ENCODE data around the gene FNDC7. TPM values are rescaled to one million over a fixed set of nuclear protein-coding genes. Genes with fewer than 3 reads are reported as not detected.

FNDC7 gene
- total RNA-seq, 1 donor from 2014 or later: 0.37 TPM

- no peak overlapping the region for H3K4me2 ChIP-seq
- no peak overlapping the region for H3K27ac ChIP-seq
- no peak for DNase-seq (ENCODE audit: low spot score)
- no peaks in the 10 kb centered on the region for H3K27me3 ChIP-seq
- TF ChIP-seq EZH2 (IDR thresholded peaks at IDR 0.05): no peak
- no peak for TF ChIP-seq EZH2phosphoT487 (IDR thresholded peaks at IDR 0.05)
- TF ChIP-seq CTCF (IDR thresholded peaks at IDR 0.05): no peak
- no peaks in the 10 kb centered on the region for H4K20me1 ChIP-seq (ENCODE audit: low read depth)
- H2AFZ ChIP-seq (replicated peaks): no peak overlapping the region
- peaks cover 10% of the 10 kb centered on the region for H3K36me3 Mint-ChIP-seq
- H3K4me1 Mint-ChIP-seq: no peaks in the 10 kb centered on the region
- H3K9me3 ChIP-seq (ENCODE audit: low read depth): no peaks in the 10 kb centered on the region
- no peaks in the 10 kb centered on the region for H3K9me3 Mint-ChIP-seq
- H3K27me3 Mint-ChIP-seq (ENCODE audit: insufficient read depth, low read depth): no peaks in the 10 kb centered on the region
- no peak overlapping the region for H3K4me3 ChIP-seq
- peaks cover 24% of the 10 kb centered on the region for H3K36me3 ChIP-seq
- no peak overlapping the region for H3K4me3 Mint-ChIP-seq
- no peaks in the 10 kb centered on the region for H3K79me2 ChIP-seq (ENCODE audit: low read depth)
- no peaks in the 10 kb centered on the region for H3F3A ChIP-seq (ENCODE audit: low read depth)
- H3K9ac ChIP-seq: no peak overlapping the region
- H3K27ac Mint-ChIP-seq: no peak overlapping the region
- H3K4me1 ChIP-seq: no peaks in the 10 kb centered on the region
Observed at GRCh38 chr1:108758796-108759195, 46.1 kb downstream of the FNDC7 start.

GRCh38 chr1:108767115-108767514, 54.4 kb downstream of the FNDC7 start:
- no peaks in the 10 kb centered on the region for H3K36me3 ChIP-seq
- Mint-ChIP-seq H3K4me3 (no peak overlapping the region), H3K9me3 (no peaks in the 10 kb centered on the region), H3K27ac (no peak overlapping the region), H3K27me3 (ENCODE audit: insufficient read depth, low read depth) (no peaks in the 10 kb centered on the region), H3K36me3 (peaks cover 17% of the 10 kb centered on the region), H3K4me1 (no peaks in the 10 kb centered on the region)
- H3K4me3 ChIP-seq: no peak overlapping the region
- H4K20me1 ChIP-seq (ENCODE audit: low read depth): no peaks in the 10 kb centered on the region
- TF ChIP-seq EZH2 (IDR thresholded peaks at IDR 0.05): no peak
- no peak for TF ChIP-seq EZH2phosphoT487 (IDR thresholded peaks at IDR 0.05)
- no peak for TF ChIP-seq CTCF (IDR thresholded peaks at IDR 0.05)
- H2AFZ ChIP-seq (replicated peaks): no peak overlapping the region
- H3K27ac ChIP-seq: no peak overlapping the region
- peaks cover 12% of the 10 kb centered on the region for H3F3A ChIP-seq (ENCODE audit: low read depth)
- DNase-seq (ENCODE audit: low spot score): no peak
- H3K4me1 ChIP-seq: peaks cover 5% of the 10 kb centered on the region
- no peaks in the 10 kb centered on the region for H3K79me2 ChIP-seq (ENCODE audit: low read depth)
- H3K9ac ChIP-seq: no peak overlapping the region
- no peaks in the 10 kb centered on the region for H3K27me3 ChIP-seq
- H3K4me2 ChIP-seq: no peak overlapping the region
- no peaks in the 10 kb centered on the region for H3K9me3 ChIP-seq (ENCODE audit: low read depth)

- H3K4me3 ChIP-seq: no peak overlapping the region
- no peaks in the 10 kb centered on the region for H3K36me3 ChIP-seq
- H4K20me1 ChIP-seq (ENCODE audit: low read depth): no peaks in the 10 kb centered on the region
- H3K79me2 ChIP-seq (ENCODE audit: low read depth): no peaks in the 10 kb centered on the region
- Mint-ChIP-seq H3K27ac (no peak overlapping the region), H3K36me3 (peaks cover 17% of the 10 kb centered on the region), H3K27me3 (ENCODE audit: insufficient read depth, low read depth) (no peaks in the 10 kb centered on the region), H3K4me1 (no peaks in the 10 kb centered on the region), H3K4me3 (no peak overlapping the region), H3K9me3 (no peaks in the 10 kb centered on the region)
- peaks cover 5% of the 10 kb centered on the region for H3K4me1 ChIP-seq
- peaks cover 15% of the 10 kb centered on the region for H3F3A ChIP-seq (ENCODE audit: low read depth)
- TF ChIP-seq EZH2 (IDR thresholded peaks at IDR 0.05) (no peak), EZH2phosphoT487 (IDR thresholded peaks at IDR 0.05) (no peak), CTCF (IDR thresholded peaks at IDR 0.05) (no peak)
- H3K9ac ChIP-seq: no peak overlapping the region
- no peaks in the 10 kb centered on the region for H3K27me3 ChIP-seq
- H3K4me2 ChIP-seq: no peak overlapping the region
- H2AFZ ChIP-seq (replicated peaks): no peak overlapping the region
- no peaks in the 10 kb centered on the region for H3K9me3 ChIP-seq (ENCODE audit: low read depth)
- H3K27ac ChIP-seq: no peak overlapping the region
- DNase-seq (ENCODE audit: low spot score): no peak
Observed at GRCh38 chr1:108767708-108768107, 55.0 kb downstream of the FNDC7 start.
